ENCODE results near the gene MICAL3.

GRCh38 chr22:17956630-17957029 lies 67.7 kb downstream of the MICAL3 start:
- TF ChIP-seq TARDBP (IDR thresholded peaks at IDR 0.05) (no peak), FOXM1 (IDR thresholded peaks at IDR 0.05; ENCODE audit: borderline replicate concordance) (no peak), HDGF (IDR thresholded peaks at IDR 0.05; ENCODE audit: borderline replicate concordance) (no peak), BHLHE40 (IDR thresholded peaks at IDR 0.05; ENCODE audit: borderline replicate concordance) (no peak), SUZ12 (IDR thresholded peaks at IDR 0.05) (no peak), LEF1 (IDR thresholded peaks at IDR 0.05; ENCODE audit: borderline replicate concordance) (no peak), FOXA1 (IDR thresholded peaks at IDR 0.05) (no peak), L3MBTL2 (conservative IDR thresholded peaks at IDR 0.05) (no peak)
